Activated CD4-positive, CD25-positive, alpha-beta regulatory T cell treated with anti-CD3 and anti-CD28 coated beads, Interleukin-2, amount 50 U/mL, for 72 hours (primary cell): ENCODE measurements around the gene KCNE4.

Experiments used
- DNase-seq: peaks from one replicate; pipeline ENCODE4 v3.0.0; 2021

Gene KCNE4, protein sequence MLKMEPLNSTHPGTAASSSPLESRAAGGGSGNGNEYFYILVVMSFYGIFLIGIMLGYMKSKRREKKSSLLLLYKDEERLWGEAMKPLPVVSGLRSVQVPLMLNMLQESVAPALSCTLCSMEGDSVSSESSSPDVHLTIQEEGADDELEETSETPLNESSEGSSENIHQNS

DNA sequence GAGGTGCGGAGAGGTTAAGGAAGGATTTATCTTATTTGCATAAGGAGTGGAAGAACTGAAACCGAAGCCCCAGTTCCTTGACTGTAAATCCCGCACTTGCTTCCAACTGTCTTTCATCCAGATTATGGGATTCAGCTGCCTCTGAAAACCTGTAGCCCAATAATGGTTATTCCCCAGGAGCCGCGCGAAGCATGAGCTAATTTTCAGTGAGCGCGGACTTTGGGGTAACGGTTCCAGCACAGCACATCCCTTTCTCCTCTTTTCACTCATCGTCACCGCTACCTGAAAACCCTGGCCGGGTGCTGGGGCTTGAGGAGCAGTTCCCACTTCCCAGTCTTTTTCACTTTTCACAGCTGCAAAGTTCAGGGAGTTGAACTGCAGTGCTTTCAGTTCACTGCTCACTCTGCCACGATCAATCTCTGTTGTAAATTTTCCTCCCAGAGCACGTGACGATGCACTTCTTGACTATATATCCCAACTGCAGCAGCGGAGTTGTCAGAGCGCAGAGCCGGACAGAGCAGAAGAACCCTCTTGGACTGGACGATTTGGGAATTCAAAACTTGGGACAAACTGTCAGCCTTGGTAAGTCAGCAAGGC lies at the start of gene KCNE4:
Gene KCNE4, plus strand, starts transcription at position 498 of the 597 bp plus-strand sequence. CDS start 641 bp downstream, outside the sequence.
- DNase-seq = no peak

DNA sequence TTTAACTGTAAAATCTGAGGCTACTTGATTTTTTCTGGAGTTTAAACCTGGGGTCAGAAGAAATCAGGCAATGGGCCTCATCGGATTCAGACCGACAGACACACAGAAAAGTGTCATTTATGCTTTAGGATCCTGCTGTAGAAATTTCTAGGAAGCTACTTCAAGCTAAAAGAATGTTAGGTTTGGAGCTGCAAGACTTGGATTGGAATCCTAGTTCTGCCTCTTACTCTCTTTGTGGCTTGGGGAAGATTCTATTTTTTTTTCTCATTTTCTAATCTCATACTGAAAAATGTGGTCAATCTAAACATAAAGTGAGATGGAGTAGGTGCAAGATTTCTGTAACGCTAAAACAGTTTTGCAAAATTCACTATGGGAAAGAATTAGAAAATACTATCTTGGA lies 48.8 kb upstream of the KCNE4 start:
- no peak for DNase-seq

DNA sequence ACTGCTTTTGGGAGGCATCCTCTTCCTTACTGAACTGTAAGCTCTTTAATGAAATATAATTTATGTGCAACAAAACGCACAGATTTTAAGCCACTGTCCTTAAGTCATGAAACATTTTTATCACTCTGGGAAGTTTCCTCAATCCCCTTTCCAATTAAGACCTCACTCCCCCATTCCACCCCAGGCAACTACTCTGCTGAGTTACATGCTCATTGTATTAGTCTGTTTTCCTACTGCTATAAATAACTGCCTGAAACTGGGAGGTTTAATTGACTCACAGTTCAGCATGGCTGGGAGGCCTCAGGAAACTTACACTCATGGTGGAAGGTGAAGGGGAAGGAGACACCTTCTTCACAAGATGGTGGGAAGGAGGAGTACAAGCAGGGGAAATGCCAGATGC lies 46.5 kb upstream of the KCNE4 start:
- no peak for DNase-seq

DNA sequence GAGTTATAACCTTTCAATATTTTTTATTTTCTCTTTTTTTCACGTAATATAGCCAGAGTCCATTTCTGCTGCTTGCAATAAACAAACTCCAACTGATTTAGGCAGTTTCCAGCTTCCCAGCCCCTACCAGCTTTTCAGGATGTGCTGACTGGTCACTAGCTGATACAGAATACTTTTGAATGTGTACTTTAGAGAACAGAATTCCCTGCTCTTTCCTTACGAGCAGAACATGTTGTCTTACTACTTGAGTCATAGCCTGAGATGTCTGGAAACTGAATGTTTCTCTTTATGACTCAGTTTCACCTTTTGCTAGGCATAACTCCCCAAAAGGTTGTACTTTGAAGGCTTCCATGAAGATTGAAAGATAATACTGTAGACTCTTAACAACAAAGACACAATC lies 44.5 kb upstream of the KCNE4 start:
- DNase-seq = no peak

DNA sequence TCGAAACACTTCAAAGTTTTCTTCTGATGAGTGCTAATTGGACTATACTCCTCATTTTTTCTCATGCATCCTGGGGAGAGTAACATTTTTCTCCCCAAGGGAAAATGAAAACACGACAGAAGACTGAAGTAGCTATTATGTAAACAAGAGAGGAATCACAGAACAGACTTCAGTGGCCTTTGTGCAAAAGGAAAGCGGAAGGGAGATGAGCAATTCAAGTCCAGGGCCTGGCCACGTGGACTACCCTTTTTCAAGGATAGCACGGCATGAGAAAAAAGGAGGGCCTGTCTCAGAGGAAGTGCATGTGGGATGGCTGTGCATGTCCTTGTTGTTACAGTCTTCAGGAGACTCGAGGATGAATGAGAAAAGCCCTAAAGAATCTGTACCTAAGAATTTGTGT lies 43.8 kb upstream of the KCNE4 start:
- no peak for DNase-seq

DNA sequence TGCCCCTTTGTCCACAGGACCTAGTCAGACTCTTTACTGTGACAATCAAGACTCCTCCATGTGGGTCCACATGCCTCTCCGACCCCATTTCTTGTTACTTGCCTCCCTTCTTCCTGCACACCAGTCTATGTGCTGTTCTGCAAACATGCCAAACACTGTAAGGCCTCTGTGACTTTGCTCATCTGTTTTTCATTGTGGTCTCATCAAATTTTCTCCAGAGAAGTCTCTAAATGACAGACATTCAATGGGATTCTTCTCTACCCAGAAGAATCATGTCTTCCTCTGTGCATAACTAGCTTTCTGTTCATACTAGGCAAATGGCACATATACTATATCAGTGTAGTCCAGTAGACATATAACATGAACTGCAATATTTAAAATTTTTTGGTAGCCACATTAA lies 43.0 kb upstream of the KCNE4 start:
- DNase-seq = no peak

DNA sequence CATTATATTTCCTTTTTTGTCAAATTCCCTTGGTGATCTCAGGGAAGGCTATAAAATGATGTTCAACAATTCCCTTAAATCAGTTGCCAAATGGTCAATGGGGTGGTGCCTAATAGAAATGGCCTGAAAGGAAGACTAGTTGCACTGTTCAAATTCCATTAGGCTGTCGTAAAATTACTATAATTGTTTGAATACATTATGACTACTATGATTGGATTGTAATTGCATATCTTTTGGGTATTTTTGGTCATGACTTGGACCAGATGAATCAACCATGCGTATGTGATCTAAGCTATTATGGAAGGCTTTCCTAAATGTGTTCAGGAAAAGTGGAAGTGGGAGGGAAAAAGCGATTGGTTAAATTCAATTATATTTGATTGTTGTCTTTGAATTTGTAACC lies 41.3 kb upstream of the KCNE4 start:
- no peak for DNase-seq

DNA sequence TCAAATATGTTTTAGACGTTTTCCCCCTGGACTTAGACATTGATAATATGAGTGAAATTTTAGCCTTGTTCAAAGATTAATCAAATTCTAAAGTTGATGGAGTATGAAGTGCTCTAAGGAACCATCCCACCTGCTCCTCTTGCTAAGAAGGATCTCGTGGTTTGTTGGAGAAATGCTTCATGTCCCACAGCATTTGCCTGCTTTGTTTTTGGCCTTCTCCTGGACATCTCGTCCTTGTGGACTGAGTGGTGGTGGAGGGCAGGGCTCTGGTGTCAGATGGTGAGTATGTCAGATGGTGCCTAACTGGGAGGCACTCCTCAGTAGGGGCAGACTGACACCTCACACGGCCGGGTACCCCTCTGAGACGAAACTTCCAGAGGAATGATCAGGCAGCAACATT lies 39.7 kb upstream of the KCNE4 start:
- no peak for DNase-seq

DNA sequence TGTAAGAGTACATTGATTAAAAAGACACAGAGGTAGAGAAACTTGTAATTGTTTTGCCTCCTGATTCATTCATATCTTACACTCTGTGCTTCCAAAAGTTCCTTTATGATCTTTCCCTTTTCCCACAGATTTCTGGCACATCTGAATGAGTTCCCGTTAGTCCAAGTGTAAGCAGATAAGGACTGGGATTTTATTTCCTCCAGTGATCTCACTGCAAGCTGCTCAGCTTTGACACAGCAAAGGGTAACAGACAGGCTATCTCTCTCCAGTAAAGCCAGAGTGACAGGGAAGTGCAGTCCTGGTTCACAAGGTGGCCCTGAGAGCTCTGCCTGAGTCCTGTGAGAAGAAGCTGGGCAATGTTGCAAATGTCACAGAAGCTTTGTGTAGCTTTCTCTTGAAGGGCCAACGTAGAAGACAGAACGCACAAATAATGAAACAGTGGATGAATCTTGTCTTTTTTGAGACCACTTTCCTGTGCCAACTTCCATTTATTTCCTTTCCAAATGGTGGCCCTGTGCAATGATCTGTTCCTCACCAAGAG lies 32.5 kb upstream of the KCNE4 start:
- no peak for DNase-seq

DNA sequence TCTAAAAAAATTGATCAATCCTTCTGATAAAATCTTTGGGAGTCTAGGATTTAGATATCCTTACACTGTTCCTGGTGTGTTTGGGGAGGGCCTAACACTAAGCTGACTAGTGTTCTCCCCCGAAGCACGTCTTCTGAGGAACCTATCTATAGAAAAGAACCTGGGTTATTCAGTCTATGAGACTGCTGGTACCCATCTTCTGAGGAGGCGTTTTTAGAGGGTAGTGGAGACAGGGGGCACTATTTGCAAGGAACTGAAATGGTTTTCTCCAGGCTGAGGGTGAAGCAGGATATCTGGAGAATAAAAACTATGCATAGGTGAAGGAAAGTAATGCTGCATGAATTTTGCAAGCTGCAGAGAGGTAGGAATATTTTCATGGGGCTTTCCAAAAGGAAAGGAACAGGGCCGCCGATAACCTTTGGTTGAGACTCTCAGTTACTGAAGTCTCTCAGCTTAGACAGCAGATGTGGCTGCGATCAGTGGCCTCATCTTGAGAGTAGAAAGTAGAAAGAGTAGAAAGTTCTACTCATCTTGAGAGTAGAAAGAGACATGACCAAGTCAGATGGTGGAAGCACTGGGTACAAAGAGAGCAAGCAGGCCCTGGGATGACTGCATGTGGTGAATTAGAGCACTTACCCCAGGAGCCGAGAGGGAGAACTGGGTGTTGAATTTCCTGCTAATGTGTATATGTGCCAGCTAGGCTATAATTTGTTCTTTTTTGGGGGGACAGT lies 31.8 kb upstream of the KCNE4 start:
- no peak for DNase-seq

DNA sequence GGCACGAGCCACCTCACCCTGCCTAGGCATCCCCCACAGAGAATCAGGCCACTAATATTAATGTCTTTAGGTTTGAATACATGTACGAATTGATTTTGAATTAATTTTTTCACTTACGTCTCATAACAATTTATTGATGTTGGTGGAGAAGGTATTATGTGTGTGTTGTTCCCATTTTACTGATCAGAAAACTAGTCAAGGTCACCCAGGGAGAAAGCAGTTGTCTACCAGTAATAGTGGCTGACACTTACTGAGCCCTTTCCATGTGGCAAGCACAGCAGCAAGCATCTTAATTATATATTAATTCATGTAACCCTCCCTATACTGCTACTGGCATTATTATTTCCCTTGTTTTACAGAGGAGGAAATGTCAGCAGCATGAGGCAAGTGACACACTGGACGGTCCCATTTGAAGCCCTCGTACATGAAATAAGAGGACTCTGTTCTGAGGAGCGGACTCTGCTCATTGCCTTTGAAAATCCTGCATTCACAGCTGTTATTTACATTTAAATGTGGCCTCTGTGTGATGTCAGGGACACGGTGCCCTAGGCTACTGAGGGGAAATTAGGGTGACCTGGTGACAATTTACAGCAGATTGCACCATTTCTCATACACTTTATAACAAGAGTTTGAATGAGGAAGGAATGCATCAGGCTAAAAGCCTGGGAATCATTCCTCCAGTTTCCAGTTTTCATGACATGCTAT lies 30.9 kb upstream of the KCNE4 start:
- DNase-seq = no peak

DNA sequence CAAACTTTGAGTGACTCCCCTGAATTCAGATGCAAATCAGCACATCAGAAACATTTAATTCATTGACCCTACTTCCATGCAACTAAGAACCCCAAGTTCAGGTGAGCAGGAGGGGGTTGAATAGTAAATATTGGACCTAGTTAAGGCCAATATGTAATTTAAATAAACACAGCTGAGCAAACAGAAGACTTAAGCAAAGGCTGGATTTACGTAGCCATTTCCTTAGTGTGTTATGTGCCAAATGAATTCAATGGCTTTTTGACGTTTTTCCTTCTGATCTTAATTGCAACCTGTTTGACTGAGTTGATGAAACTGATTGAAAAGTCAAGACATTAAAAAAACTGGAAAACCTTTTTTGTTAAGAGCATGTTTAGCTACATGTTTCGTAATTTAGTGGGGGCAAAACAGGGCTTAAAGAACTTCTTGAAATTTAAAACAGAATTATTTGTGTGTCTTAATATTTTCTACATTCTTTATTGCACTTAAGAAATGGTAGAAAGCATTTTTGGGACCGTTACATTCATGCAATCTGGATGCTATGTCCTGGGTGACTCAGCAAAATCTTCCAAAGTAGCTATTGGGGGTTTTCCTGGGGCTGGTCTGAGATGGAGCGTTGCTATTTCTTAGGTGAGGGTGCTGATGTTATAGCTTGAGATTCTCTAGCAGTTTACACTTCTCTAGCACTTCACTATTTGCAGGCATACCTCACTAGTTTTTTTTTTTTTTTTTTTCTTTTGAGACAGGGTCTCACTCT lies 25.5 kb upstream of the KCNE4 start:
- no peak for DNase-seq

DNA sequence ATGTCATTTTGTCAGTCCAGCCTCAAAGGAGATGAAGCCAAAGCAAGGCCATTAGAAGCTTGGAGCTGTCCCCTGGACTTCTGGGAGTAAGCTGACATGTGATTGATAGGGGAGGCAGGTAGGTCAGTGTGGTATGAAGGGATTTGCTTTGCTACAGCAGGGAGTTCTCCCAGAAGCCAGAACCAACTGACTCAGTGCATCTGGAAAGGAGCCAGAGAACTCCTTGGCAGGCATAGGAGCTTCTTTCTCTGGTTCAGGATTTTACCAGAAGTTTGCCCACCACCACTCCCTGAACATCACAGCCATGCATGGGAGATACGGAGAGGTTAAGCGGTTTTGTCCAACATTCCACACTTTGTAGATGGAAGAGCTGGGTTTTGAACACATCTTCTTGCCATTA lies 24.5 kb upstream of the KCNE4 start:
- no peak for DNase-seq

DNA sequence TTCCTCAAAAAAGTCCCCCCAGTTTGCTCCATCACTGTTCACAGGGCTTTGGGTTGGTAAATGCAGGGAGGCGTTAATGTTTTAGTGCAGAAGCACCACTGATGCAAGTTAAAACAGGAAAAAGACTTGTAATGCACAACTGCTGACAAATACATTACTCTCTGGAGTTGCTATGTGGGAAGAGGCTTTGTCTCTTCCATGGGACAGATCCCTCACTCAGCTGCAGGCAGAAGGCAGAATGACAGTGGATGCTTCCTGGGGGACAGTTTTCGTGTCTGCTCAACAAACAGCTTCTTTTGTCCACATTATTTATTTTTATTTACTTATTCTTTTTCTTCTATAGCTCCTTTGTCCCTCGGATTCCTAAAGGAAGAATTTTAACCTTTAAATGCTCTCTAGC lies 22.7 kb upstream of the KCNE4 start:
- DNase-seq = no peak

DNA sequence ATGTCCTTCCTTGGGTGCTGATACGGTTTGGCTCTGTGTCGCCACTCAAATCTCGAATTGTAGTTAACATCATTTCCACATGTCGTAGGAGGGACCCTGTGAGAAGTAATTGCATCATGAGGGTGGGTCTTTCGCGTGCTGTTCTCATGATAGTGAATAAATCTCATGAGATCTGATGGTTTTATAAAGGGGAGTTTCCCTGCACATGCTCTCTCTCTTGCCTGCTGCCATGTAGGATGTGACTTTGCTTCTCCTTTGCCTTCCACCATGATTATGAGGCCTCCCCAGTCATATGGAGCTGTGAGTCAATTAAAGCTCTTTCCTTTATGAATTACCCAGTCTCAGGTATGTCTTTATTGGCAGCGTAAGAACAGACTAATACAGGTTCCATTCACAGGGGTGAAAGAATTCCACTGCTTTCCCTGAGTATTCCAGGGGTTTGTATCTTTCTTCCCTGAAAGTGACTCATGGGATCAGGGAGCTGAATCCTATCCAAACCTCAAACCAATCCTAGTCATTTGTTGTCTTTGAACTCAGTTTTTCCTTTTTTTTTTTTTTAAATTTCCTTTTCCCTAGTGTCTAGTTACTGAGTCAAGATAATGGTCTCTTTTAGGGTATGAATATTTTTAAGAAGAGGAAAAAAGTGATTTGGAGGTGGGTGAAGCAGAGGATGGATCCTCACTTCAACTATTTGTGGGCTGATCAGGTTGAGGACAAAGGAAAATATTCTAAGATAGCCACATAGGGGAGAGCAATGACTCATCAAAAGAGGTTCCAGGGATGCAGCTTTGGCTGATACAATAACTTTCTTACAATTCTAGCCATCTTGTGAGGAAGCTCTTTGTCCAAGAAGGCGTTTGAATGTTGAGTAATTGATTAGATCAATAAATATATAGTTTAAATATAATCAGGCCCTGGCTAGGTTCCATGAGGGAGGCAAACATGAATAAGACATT lies 19.5 kb upstream of the KCNE4 start:
- no peak for DNase-seq

DNA sequence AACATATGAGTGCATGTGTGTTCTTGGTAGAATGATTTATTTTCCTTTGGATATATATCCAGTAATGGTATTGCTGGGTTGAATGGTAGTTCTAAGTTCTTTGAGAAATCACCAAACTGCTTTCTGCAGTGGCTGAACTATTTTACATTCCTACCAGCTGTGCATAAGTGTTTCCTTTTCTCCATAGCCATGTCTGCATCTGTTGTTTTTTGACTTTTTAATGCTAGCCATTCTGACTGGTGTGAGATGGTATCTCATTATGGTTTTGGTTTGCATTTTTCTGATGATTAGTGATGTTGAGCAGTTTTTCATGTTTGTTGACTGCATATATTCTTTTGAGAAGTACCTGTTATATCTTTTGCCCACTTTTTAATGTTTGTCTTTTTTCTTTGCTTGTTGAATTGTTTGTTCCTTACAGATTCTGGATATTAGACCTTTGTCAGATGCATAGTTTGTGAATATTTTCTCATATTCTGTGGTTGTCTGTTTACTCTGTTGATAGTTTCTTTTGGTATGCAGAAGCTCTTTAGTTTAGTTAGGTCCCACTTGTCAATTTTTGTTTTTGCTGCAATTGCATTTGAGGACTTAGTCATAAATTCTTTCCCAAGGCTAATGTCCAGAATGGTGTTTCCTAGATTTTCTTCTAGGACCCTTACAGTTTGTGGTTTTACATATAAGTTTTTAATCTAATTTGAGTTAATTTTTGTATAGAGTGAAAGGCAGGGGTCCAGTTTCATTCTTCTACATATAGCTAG lies 17.6 kb upstream of the KCNE4 start:
- DNase-seq = no peak

DNA sequence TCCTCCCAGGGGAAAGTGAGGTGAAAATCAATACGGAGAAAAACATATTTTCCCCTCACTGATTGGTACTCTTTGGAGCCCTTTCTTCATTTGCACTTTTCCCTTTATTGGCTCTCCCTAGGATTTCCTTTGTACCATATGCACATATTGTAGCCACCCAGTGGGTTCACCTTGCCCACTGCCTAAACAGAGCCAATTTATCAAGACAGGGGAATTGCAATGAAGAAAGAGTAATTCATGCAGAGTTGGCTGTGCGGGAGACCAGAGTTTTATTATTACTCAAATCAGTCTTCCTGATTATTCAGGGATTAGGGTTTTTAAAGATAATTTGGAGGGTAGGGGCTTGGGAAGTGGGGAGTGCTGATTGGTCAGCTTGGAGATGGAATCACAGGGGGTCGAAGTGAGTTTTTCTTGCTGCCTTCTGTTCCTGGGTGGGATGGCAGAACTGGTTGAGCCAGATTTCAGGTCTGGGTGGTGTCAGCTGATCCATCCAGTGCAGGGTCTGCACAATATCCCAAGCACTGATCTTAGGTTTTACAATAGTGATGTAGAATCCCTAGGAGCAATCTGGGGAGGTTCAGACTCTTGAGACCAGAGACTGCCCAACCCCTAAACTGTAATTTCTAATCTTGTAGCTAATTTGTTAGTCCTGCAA lies 15.1 kb upstream of the KCNE4 start:
- DNase-seq = no peak

DNA sequence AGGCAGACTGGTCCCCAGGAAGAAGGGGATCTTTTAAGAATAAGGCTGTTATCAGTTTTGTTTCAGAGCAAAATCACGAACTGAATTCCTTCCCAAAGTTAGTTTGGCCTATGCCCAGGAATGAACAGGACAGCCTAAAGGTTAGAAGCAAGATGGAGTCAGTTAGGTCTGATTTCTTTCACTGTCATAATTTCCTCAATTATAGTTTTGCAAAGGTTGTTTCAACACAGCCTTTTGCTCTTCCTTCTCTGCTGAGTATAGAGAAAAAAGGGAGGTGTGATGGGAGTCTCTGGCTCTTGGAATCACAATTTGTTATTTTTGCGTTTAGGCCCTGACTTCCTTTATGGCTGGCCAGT lies 14.6 kb upstream of the KCNE4 start:
- DNase-seq = no peak

DNA sequence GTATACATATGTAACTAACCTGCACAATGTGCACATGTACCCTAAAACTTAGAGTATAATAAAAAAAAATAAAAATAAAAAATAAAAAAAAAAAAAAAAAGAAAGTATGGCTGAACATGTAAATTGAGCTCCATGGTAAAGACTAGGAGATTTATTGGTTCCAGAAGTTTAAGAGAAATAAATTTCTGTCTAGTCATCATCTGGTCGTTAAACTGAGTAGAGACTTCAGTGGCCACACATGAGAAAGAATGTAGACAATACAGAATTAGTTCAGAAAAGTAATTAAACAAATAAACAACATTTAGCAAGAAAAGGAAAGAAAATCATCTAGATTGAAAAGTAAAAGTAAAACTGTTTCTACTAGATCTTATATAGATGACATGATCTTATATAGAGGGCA lies 12.4 kb upstream of the KCNE4 start:
- no peak for DNase-seq

DNA sequence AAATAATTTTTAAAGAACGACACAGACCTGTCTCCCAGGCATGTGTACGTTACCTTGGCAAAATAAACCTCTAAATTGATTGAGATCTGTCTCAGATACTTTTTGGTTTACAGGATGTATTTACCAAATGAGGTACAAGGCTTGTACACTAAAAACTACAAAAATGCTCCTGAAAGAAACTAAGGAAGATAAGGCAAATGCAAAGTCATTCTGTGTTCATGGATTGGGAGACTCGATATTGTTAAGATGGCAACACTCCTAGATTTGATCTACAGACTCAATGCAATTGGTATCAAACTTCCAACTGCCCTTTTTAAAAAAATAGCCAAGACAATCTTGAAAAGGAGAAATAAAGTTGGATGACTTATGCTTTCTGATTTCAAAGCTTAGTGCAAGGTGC lies 11.5 kb upstream of the KCNE4 start:
- DNase-seq = no peak
